Muscle of leg (tissue), 9 donors: Measurements from ENCODE around the gene PRRX2. TPM values are rescaled to one million over a fixed set of nuclear protein-coding genes. Genes with fewer than 3 reads are reported as not detected.

Experiments
- polyA plus RNA-seq, 8 donors: library from polyadenylated mRNA; unstranded; fragments of 120-200 nt; gene quantifications; one replicate each; pipeline versions ENCODE4 v1.2.1 to v1.2.3, GENCODE V29; 2013; ENCODE audit warnings: inconsistent platforms in 1 of 8, low replicate concordance in 1 of 8; ENCODE audit not compliant: insufficient read length in 8 of 8, insufficient read depth in 1 of 8
- total RNA-seq: library from RNA; stranded (reverse); fragments of 120-200 nt; gene quantifications from one replicate; pipeline ENCODE4 v1.2.4, GENCODE V29; 2013

PRRX2 gene
- total and polyA plus RNA-seq, 9 donors: 2.3 to 8.9 (median 4.5) TPM

Other genes starting within 250 kb of the PRRX2 start
- not detected for gene C9orf50, start 44.5 kb upstream of the PRRX2 start, total RNA-seq
- under 1 TPM in 4 of 8 donors, not detected in 4; 0.15 to 0.26 (median 0.19) TPM for gene C9orf50, start 44.5 kb upstream of the PRRX2 start, polyA plus RNA-seq
- gene NTMT1, start 39.5 kb upstream of the PRRX2 start, total RNA-seq: 26.9 TPM
- 10 to 100 TPM; 33.2 to 41.9 (median 39.3) TPM for gene NTMT1, start 39.5 kb upstream of the PRRX2 start, polyA plus RNA-seq
- 7.1 TPM for gene ASB6, start 23.5 kb upstream of the PRRX2 start, total RNA-seq
- gene ASB6, start 23.5 kb upstream of the PRRX2 start, polyA plus RNA-seq: 10 to 100 TPM; 11.3 to 13.4 (median 12.8) TPM
- 7.9 TPM for gene PTGES, start 87.4 kb downstream of the PRRX2 start, total RNA-seq
- 10 to 100 TPM in 1 of 8 donors, 1 to 10 TPM in 7; 6.7 to 10.5 (median 8.5) TPM for gene PTGES, start 87.4 kb downstream of the PRRX2 start, polyA plus RNA-seq
- gene TOR1B, start 137.5 kb downstream of the PRRX2 start, total RNA-seq: 16.3 TPM
- gene TOR1B, start 137.5 kb downstream of the PRRX2 start, polyA plus RNA-seq: 10 to 100 TPM; 12.3 to 21.5 (median 14.9) TPM
- 14.9 TPM for gene TOR1A, start 158.5 kb downstream of the PRRX2 start, total RNA-seq
- gene TOR1A, start 158.5 kb downstream of the PRRX2 start, polyA plus RNA-seq: 10 to 100 TPM; 22.2 to 31.8 (median 24.4) TPM
- 36.2 TPM for gene C9orf78, start 169.6 kb downstream of the PRRX2 start, total RNA-seq
- 10 to 100 TPM; 46.6 to 62.3 (median 50.7) TPM for gene C9orf78, start 169.6 kb downstream of the PRRX2 start, polyA plus RNA-seq
- 6.0 TPM for gene USP20, start 169.8 kb downstream of the PRRX2 start, total RNA-seq
- 10 to 100 TPM; 11.9 to 16.5 (median 14.0) TPM for gene USP20, start 169.8 kb downstream of the PRRX2 start, polyA plus RNA-seq